Astrocyte (in vitro differentiated cells and primary cell): Measurements from ENCODE around the gene ITPRIP. TPM values are rescaled to one million over a fixed set of nuclear protein-coding genes. Genes with fewer than 3 reads are reported as not detected.

Experiments used
- DNase-seq: peaks from one replicate; pipeline ENCODE4 v3.0.0-alpha.2; 2010; ENCODE audit warnings: low read depth
- FAIRE-seq: peaks from 2 replicates; lab custom pipeline; 2011; peaks lifted over from hg19 to GRCh38; lab: Jason Lieb, UNC
- H2AFZ ChIP-seq: 2 replicates; pipeline ENCODE4 v1.6.0; 2012; ENCODE audit warnings: low read depth, low read length, inconsistent platforms
- H3K27ac ChIP-seq: 2 replicates; pipeline ENCODE4 v1.5.1; 2011; ENCODE audit warnings: low read depth, low read length, inconsistent platforms
- H3K27me3 ChIP-seq: 2 replicates; pipeline ENCODE4 v1.6.0; 2011; ENCODE audit warnings: low read length, inconsistent platforms; ENCODE audit not compliant: insufficient read depth
- H3K36me3 ChIP-seq: 2 replicates; pipeline ENCODE4 v1.5.1; 2011; ENCODE audit warnings: low read length, inconsistent platforms; ENCODE audit not compliant: insufficient read depth
- H3K4me1 ChIP-seq: 2 replicates; pipeline ENCODE4 v1.5.1; 2011; ENCODE audit warnings: low read length, inconsistent platforms; ENCODE audit not compliant: insufficient read depth
- H3K4me2 ChIP-seq: 2 replicates; pipeline ENCODE4 v1.6.0; 2012; ENCODE audit warnings: low read length, inconsistent platforms
- H3K4me3 ChIP-seq: 2 replicates; pipeline ENCODE4 v1.5.1; 2011; ENCODE audit warnings: low read depth, mild to moderate bottlenecking, low read length, inconsistent platforms; ENCODE audit not compliant: insufficient read depth
- H3K79me2 ChIP-seq: 2 replicates; pipeline ENCODE4 v1.6.0; 2012; ENCODE audit warnings: mild to moderate bottlenecking, low read length, inconsistent platforms; ENCODE audit not compliant: insufficient read depth
- H3K9ac ChIP-seq: 2 replicates; pipeline ENCODE4 v1.6.0; 2012; ENCODE audit warnings: mild to moderate bottlenecking, low read length, inconsistent platforms
- H3K9me3 ChIP-seq: 2 replicates; pipeline ENCODE4 v1.5.1; 2012; ENCODE audit warnings: low read depth, mild to moderate bottlenecking, low read length, inconsistent platforms; ENCODE audit not compliant: insufficient read depth
- H4K20me1 ChIP-seq: 2 replicates; pipeline ENCODE4 v1.6.0; 2012; ENCODE audit warnings: low read length, inconsistent platforms; ENCODE audit not compliant: insufficient read depth
- H3K27ac Mint-ChIP-seq: one replicate; pipeline ENCODE4 v1.8.0; 2021; ENCODE audit warnings: mild to moderate bottlenecking, mixed read lengths; ENCODE audit not compliant: unreplicated experiment
- H3K27me3 Mint-ChIP-seq: one replicate; pipeline ENCODE4 v1.8.0; 2021; ENCODE audit warnings: low read depth, mixed read lengths; ENCODE audit not compliant: unreplicated experiment
- H3K36me3 Mint-ChIP-seq: one replicate; pipeline ENCODE4 v1.8.0; 2021; ENCODE audit warnings: low read depth, mixed read lengths; ENCODE audit not compliant: unreplicated experiment
- H3K4me1 Mint-ChIP-seq: one replicate; pipeline ENCODE4 v1.8.0; 2021; ENCODE audit warnings: low read depth, mixed read lengths; ENCODE audit not compliant: unreplicated experiment
- H3K4me3 Mint-ChIP-seq: one replicate; pipeline ENCODE4 v1.8.0; 2021; ENCODE audit warnings: mild to moderate bottlenecking, moderate library complexity, mixed read lengths; ENCODE audit not compliant: unreplicated experiment
- H3K9me3 Mint-ChIP-seq: one replicate; pipeline ENCODE4 v1.8.0; 2021; ENCODE audit warnings: mild to moderate bottlenecking, mixed read lengths; ENCODE audit not compliant: unreplicated experiment
- EZH2 ChIP-seq: IDR thresholded peaks from 2 replicates; pipeline ENCODE4 v1.6.1; 2012; ENCODE audit warnings: mild to moderate bottlenecking, low read length, inconsistent platforms; ENCODE audit not compliant: insufficient read depth
- total RNA-seq: library from RNA; stranded (reverse); gene quantifications from 2 replicates; pipeline ENCODE4 v1.2.1, GENCODE V29; 2021
- TF ChIP-seq, protein P1 (sequence below): IDR thresholded peaks from 2 replicates; pipeline ENCODE4 v1.5.1; 2011; ENCODE audit warnings: low read depth, mild to moderate bottlenecking, inconsistent platforms, low read length, moderate library complexity; ENCODE audit not compliant: insufficient read depth

Gene ITPRIP
- total RNA-seq, 1 donor from 2014 or later: 21.9 TPM

DNA sequence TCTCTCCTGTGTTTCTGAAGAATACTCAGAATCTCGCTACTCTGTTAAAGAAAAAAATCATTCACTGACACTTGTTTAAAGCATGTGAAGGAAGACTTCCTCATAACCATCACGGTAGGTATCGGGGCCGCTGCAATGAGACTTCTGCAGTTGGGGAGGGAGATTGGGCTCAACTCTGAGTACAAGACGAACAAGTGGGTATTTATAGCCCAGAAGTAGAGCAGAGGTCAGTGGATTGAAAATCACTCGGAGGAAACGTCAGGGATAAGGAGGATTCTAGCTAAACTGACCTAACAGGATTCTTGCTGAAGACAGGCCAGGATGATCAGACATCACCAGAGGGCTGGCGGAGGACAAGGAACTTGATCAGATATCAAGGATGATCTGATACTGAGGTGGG is 33.3 kb downstream of the ITPRIP start:
- Mint-ChIP-seq H3K4me1 (peaks cover 22% of the 10 kb centered on the region), H3K4me3 (no peak overlapping the region), H3K36me3 (peaks cover 5% of the 10 kb centered on the region), H3K27ac (no peak overlapping the region), H3K27me3 (no peaks in the 10 kb centered on the region), H3K9me3 (peaks cover 13% of the 10 kb centered on the region)
- no peak for FAIRE-seq
- Histone ChIP-seq H3K4me3 (no peak overlapping the region), H4K20me1 (peaks cover 4% of the 10 kb centered on the region), H3K27me3 (no peaks in the 10 kb centered on the region), H3K9me3 (no peaks in the 10 kb centered on the region), H3K9ac (no peak overlapping the region), H2AFZ (no peak overlapping the region), H3K4me1 (peaks cover 33% of the 10 kb centered on the region), H3K27ac (no peak overlapping the region), H3K79me2 (peaks cover 11% of the 10 kb centered on the region), H3K4me2 (no peak overlapping the region), H3K36me3 (peaks cover 10% of the 10 kb centered on the region)
- TF ChIP-seq, protein P1, sequence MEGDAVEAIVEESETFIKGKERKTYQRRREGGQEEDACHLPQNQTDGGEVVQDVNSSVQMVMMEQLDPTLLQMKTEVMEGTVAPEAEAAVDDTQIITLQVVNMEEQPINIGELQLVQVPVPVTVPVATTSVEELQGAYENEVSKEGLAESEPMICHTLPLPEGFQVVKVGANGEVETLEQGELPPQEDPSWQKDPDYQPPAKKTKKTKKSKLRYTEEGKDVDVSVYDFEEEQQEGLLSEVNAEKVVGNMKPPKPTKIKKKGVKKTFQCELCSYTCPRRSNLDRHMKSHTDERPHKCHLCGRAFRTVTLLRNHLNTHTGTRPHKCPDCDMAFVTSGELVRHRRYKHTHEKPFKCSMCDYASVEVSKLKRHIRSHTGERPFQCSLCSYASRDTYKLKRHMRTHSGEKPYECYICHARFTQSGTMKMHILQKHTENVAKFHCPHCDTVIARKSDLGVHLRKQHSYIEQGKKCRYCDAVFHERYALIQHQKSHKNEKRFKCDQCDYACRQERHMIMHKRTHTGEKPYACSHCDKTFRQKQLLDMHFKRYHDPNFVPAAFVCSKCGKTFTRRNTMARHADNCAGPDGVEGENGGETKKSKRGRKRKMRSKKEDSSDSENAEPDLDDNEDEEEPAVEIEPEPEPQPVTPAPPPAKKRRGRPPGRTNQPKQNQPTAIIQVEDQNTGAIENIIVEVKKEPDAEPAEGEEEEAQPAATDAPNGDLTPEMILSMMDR: no peak
- TF ChIP-seq EZH2: no peak
- no peak for DNase-seq

DNA sequence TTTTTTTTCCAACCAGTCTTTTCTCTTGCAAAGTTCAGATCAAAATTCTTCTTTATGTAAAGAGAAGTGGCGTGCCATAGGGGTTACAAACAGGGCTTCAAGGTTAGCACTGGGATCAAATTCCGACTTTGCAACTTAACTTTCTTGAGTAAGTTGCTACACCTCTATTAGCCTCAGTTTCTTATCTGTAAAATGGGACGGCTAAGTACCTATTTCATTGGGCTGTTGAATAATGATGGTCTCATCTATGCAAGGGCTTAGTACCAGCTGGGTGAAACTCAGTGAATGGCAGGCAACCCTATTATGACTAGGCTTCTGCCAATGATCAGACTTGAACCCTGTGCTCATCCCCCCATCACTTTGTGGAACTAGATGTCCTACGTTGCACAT is 33.9 kb downstream of the ITPRIP start:
- Histone ChIP-seq H3K27me3 (no peaks in the 10 kb centered on the region), H3K4me2 (no peak overlapping the region), H3K36me3 (peaks cover 10% of the 10 kb centered on the region), H2AFZ (no peak overlapping the region), H3K27ac (no peak overlapping the region), H3K4me1 (peaks cover 35% of the 10 kb centered on the region), H3K9ac (no peak overlapping the region), H4K20me1 (peaks cover 3% of the 10 kb centered on the region), H3K79me2 (peaks cover 6% of the 10 kb centered on the region), H3K9me3 (no peaks in the 10 kb centered on the region), H3K4me3 (no peak overlapping the region)
- Mint-ChIP-seq H3K36me3 (peaks cover 5% of the 10 kb centered on the region), H3K4me1 (peaks cover 25% of the 10 kb centered on the region), H3K4me3 (no peak overlapping the region), H3K27me3 (no peaks in the 10 kb centered on the region), H3K27ac (no peak overlapping the region), H3K9me3 (peaks cover 13% of the 10 kb centered on the region)
- DNase-seq (no peak), FAIRE-seq (no peak)
- TF ChIP-seq, protein P1: no peak
- TF ChIP-seq EZH2: no peak

DNA sequence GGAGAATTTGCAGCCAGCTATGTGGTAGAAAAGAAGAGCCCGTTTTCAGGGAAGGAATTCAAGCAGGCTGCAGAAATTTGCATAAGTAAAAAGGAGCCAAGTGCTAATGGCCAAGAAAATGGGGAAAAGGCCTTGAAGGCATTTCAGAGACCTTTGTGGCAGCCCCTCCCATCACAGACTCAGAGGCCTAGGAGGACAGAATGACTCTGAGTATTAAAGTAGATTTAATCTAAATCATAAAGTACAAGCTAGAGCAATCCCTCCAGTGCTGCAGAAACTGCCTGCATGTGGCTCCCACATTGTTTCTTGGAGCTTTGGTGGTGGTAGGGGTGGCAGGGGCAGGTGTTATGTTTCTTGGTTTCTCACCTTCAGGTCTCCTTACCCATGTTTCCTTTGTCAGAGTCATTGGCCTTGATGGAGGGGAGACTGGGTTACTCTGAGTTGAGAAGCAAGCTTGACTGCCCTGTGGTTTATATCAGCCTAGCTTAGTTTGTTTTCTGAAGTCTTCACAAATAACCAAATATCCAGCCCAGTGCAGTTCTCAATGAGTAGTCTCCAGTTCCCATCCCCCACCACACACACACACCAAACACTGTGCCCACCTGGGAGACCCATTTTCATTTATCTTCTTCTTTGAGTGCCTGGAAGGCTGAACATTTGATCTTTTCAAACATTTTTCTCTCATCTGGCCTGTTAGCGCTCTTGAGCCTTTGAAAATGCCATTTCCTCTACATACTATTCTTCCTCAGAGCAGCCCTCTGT is 34.5 kb downstream of the ITPRIP start:
- peaks cover 2% of the 10 kb centered on the region for H3K79me2 ChIP-seq
- no peak for DNase-seq
- no peak for FAIRE-seq
- Mint-ChIP-seq H3K36me3 (peaks cover 5% of the 10 kb centered on the region), H3K4me3 (no peak overlapping the region), H3K27me3 (no peaks in the 10 kb centered on the region), H3K9me3 (peaks cover 13% of the 10 kb centered on the region), H3K27ac (no peak overlapping the region), H3K4me1 (peaks cover 30% of the 10 kb centered on the region)
- H3K4me2 ChIP-seq: no peak overlapping the region
- no peak for TF ChIP-seq EZH2
- TF ChIP-seq, protein P1: no peak
- peaks cover 1% of the 10 kb centered on the region for H4K20me1 ChIP-seq
- no peak overlapping the region for H3K27ac ChIP-seq
- no peak overlapping the region for H3K9ac ChIP-seq
- no peaks in the 10 kb centered on the region for H3K9me3 ChIP-seq
- H3K36me3 ChIP-seq: peaks cover 8% of the 10 kb centered on the region
- no peaks in the 10 kb centered on the region for H3K27me3 ChIP-seq
- no peak overlapping the region for H3K4me3 ChIP-seq
- H2AFZ ChIP-seq: no peak overlapping the region
- peaks cover 41% of the 10 kb centered on the region for H3K4me1 ChIP-seq
